ENCODE measurements around the gene FAM151B.

- TF ChIP-seq POLR2A (IDR thresholded peaks at IDR 0.05), result no peak
- TF ChIP-seq, protein P1, sequence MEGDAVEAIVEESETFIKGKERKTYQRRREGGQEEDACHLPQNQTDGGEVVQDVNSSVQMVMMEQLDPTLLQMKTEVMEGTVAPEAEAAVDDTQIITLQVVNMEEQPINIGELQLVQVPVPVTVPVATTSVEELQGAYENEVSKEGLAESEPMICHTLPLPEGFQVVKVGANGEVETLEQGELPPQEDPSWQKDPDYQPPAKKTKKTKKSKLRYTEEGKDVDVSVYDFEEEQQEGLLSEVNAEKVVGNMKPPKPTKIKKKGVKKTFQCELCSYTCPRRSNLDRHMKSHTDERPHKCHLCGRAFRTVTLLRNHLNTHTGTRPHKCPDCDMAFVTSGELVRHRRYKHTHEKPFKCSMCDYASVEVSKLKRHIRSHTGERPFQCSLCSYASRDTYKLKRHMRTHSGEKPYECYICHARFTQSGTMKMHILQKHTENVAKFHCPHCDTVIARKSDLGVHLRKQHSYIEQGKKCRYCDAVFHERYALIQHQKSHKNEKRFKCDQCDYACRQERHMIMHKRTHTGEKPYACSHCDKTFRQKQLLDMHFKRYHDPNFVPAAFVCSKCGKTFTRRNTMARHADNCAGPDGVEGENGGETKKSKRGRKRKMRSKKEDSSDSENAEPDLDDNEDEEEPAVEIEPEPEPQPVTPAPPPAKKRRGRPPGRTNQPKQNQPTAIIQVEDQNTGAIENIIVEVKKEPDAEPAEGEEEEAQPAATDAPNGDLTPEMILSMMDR (IDR thresholded peaks at IDR 0.05), result no peak
Observed at GRCh38 chr5:80487829-80488721, at the start of gene FAM151B.

All from testis (tissue), 2 donors.